Fibroblast of lung (primary cell): ENCODE results near the gene PRUNE2. TPM values are rescaled to one million over a fixed set of nuclear protein-coding genes. Genes with fewer than 3 reads are reported as not detected.

Source experiments
- DNase-seq, 2 donors: peaks; one replicate each; pipeline versions ENCODE4 v3.0.0 to v3.0.0-alpha.2; 2010; ENCODE audit warnings: low read depth in 2 of 2
- H2AFZ ChIP-seq: 2 replicates; pipeline ENCODE4 v1.5.1; 2012; ENCODE audit warnings: low read length, control low read depth, inconsistent platforms
- H3K27ac ChIP-seq: 2 replicates; pipeline ENCODE4 v1.5.1; 2011; ENCODE audit warnings: low read length, control low read depth; ENCODE audit not compliant: insufficient read depth
- H3K27me3 ChIP-seq: 2 replicates; pipeline ENCODE4 v1.5.1; 2011; ENCODE audit warnings: mild to moderate bottlenecking, low read length; ENCODE audit not compliant: control insufficient read depth, insufficient read depth
- H3K36me3 ChIP-seq: 2 replicates; pipeline ENCODE4 v1.5.1; 2011; ENCODE audit warnings: low read length; ENCODE audit not compliant: control insufficient read depth, insufficient read depth
- H3K4me1 ChIP-seq: 2 replicates; pipeline ENCODE4 v1.5.1; 2011; ENCODE audit warnings: low read length; ENCODE audit not compliant: control insufficient read depth, insufficient read depth; ENCODE audit errors: extremely low read depth
- H3K4me2 ChIP-seq: 2 replicates; pipeline ENCODE4 v1.5.1; 2011; ENCODE audit warnings: low read length, control low read depth; ENCODE audit not compliant: insufficient read depth; ENCODE audit errors: extremely low read depth
- H3K4me3 ChIP-seq, 4 experiments: fragments of 200-600 bp in 1 of 4; sonication (generic) in 1 of 4; replicated peaks in 1 of 4; 2 replicates each; pipeline ENCODE4 v1.5.1; 2011 to 2016; ENCODE audit warnings: low read length in 4 of 4, low read depth in 3 of 4, mild to moderate bottlenecking in 3 of 4, control low read depth in 2 of 4, inconsistent platforms in 1 of 4, mixed read lengths in 1 of 4; ENCODE audit not compliant: insufficient read depth in 1 of 4; ENCODE audit errors: control extremely low read depth in 1 of 4
- H3K79me2 ChIP-seq: 2 replicates; pipeline ENCODE4 v1.5.1; 2012; ENCODE audit warnings: mild to moderate bottlenecking, low read length, inconsistent platforms; ENCODE audit not compliant: control insufficient read depth, insufficient read depth
- H3K9ac ChIP-seq: 2 replicates; pipeline ENCODE4 v1.5.1; 2011; ENCODE audit warnings: mild to moderate bottlenecking, low read length, control low read depth; ENCODE audit not compliant: insufficient read depth
- H3K9me3 ChIP-seq: 2 replicates; pipeline ENCODE4 v1.5.1; 2012; ENCODE audit warnings: low read depth, low read length; ENCODE audit not compliant: control insufficient read depth, insufficient read depth
- H4K20me1 ChIP-seq: 2 replicates; pipeline ENCODE4 v1.5.1; 2011; ENCODE audit warnings: low read length; ENCODE audit not compliant: control insufficient read depth, insufficient read depth; ENCODE audit errors: extremely low read depth
- EZH2 ChIP-seq: IDR thresholded peaks from 2 replicates; pipeline ENCODE4 v1.5.1; 2012; ENCODE audit warnings: low read length, control low read depth, mild to moderate bottlenecking; ENCODE audit errors: missing control alignments
- polyA plus RNA-seq, 2 donors: library from polyadenylated mRNA; depleted of rRNA in 1 of 2; stranded (reverse) in 1 of 2; unstranded in 1 of 2; fragments of >200 nt; gene quantifications; 2 replicates each; pipeline ENCODE4 v1.2.1, GENCODE V29; 2011 to 2012; ENCODE audit warnings: missing spikeins in 1 of 2
- total RNA-seq: library from RNA; depleted of rRNA; stranded (reverse); fragments of >200 nt; gene quantifications from 2 replicates; pipeline ENCODE4 v1.2.1, GENCODE V29; 2014
- TF ChIP-seq, protein P1 (sequence below), 2 donors: IDR thresholded peaks in 1 of 2; conservative IDR thresholded peaks in 1 of 2; 1 replicate in 1 of 2; 2 replicates in 1 of 2; pipeline ENCODE4 v1.5.1; 2011 to 2012; ENCODE audit warnings: low read length in 2 of 2, control low read depth in 1 of 2, inconsistent platforms in 1 of 2, low read depth in 1 of 2, mild to moderate bottlenecking in 1 of 2

PRUNE2 gene
- total and polyA plus RNA-seq, 2 donors (not counting 1 experiment from before 2014, with no cell fraction given), result 5.4 to 95.6 TPM

DNA sequence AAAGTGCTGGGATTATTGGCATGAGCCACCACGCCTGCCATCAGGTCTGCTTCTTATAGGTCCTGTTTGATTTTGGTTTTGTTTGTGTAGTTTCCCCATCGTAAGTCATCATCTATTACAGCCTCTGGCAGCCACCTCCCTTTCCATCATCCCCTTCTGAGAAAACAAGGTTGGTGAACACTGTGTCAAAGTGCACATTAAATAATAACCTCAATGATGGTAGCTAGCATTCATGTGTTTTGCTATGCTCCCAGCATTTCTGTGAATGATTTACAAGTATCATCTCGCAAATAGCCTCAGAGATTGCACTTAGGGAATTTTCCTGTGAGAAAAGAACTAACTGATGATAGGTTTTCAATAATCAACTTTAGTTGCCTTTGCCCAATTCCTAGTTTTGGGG, 9.9 kb downstream of the PRUNE2 start:
- Histone ChIP-seq H3K4me1 (no peaks in the 10 kb centered on the region), H3K9ac (no peak overlapping the region), H2AFZ (no peak overlapping the region), H3K27me3 (no peaks in the 10 kb centered on the region), H3K79me2 (no peaks in the 10 kb centered on the region), H3K27ac (no peak overlapping the region), H3K4me3 (no peak overlapping the region), H4K20me1 (no peaks in the 10 kb centered on the region), H3K4me2 (no peak overlapping the region), H3K36me3 (no peaks in the 10 kb centered on the region), H3K9me3 (no peaks in the 10 kb centered on the region)
- no peak for DNase-seq
- no peak for TF ChIP-seq EZH2
- TF ChIP-seq, protein P1, sequence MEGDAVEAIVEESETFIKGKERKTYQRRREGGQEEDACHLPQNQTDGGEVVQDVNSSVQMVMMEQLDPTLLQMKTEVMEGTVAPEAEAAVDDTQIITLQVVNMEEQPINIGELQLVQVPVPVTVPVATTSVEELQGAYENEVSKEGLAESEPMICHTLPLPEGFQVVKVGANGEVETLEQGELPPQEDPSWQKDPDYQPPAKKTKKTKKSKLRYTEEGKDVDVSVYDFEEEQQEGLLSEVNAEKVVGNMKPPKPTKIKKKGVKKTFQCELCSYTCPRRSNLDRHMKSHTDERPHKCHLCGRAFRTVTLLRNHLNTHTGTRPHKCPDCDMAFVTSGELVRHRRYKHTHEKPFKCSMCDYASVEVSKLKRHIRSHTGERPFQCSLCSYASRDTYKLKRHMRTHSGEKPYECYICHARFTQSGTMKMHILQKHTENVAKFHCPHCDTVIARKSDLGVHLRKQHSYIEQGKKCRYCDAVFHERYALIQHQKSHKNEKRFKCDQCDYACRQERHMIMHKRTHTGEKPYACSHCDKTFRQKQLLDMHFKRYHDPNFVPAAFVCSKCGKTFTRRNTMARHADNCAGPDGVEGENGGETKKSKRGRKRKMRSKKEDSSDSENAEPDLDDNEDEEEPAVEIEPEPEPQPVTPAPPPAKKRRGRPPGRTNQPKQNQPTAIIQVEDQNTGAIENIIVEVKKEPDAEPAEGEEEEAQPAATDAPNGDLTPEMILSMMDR (conservative IDR thresholded peaks at IDR 0.05 in 1 of 2, IDR thresholded peaks at IDR 0.05 in 1 of 2; ENCODE audit: low read depth in 1 of 2, low read length in 2 of 2), result no peak

DNA sequence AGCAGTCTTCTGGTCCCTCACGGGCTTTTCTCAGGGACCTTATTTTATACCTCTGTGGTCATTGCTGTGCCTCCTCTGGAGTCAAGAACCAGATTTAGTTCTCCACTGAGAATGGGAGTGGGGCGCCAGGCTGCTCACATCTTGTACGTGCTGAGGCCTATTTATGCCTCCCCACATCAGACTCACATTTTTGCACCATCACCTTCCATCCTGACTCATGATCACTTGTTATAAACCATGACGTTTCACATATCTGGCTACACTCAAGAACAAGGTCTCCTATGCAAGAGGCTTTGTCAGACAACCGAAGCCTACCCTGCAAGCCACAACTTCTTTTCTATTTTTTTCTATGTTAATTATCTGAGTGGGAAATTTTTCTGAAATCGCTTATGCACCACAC, 10.7 kb downstream of the PRUNE2 start:
- no peak overlapping the region for H2AFZ ChIP-seq
- no peak overlapping the region for H3K9ac ChIP-seq
- no peaks in the 10 kb centered on the region for H4K20me1 ChIP-seq
- H3K79me2 ChIP-seq, result no peaks in the 10 kb centered on the region
- H3K4me3 ChIP-seq, result no peak overlapping the region
- no peak overlapping the region for H3K4me2 ChIP-seq
- no peaks in the 10 kb centered on the region for H3K9me3 ChIP-seq
- no peaks in the 10 kb centered on the region for H3K36me3 ChIP-seq
- DNase-seq, result peak in 1 of 2 donors; percentile 30
- no peak overlapping the region for H3K27ac ChIP-seq
- no peaks in the 10 kb centered on the region for H3K27me3 ChIP-seq
- TF ChIP-seq, protein P1 (conservative IDR thresholded peaks at IDR 0.05 in 1 of 2, IDR thresholded peaks at IDR 0.05 in 1 of 2; ENCODE audit: low read depth in 1 of 2, low read length in 2 of 2), result no peak
- no peak for TF ChIP-seq EZH2
- no peaks in the 10 kb centered on the region for H3K4me1 ChIP-seq

DNA sequence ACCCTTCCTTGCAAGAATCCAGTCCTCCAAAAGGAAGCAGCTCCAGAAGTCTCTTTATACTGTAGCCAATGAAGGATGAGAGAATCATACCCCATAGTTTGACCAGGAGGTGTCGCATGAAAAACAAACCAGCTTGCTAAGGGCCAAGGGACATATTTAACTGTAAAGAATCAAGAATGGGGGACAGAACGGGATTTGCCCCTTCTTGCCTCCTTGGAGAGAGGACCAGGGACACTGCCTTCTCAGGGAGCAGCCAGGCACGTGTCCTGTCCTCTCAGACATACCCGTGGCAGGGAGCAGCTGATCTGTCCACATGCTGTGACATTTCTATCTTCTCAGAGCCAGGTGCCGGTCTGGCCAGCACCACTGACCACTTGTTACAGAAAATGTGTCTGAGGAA, 11.7 kb downstream of the PRUNE2 start:
- Histone ChIP-seq H4K20me1 (no peaks in the 10 kb centered on the region), H3K79me2 (no peaks in the 10 kb centered on the region), H3K36me3 (no peaks in the 10 kb centered on the region), H3K27me3 (no peaks in the 10 kb centered on the region), H3K9me3 (no peaks in the 10 kb centered on the region), H3K27ac (no peak overlapping the region), H3K9ac (no peak overlapping the region), H2AFZ (no peak overlapping the region), H3K4me1 (no peaks in the 10 kb centered on the region), H3K4me3 (no peak overlapping the region), H3K4me2 (no peak overlapping the region)
- TF ChIP-seq EZH2, result no peak
- TF ChIP-seq, protein P1 (conservative IDR thresholded peaks at IDR 0.05 in 1 of 2, IDR thresholded peaks at IDR 0.05 in 1 of 2; ENCODE audit: low read depth in 1 of 2, low read length in 2 of 2), result no peak
- no peak for DNase-seq
